DND-41 (cell line): Measurements from ENCODE around the gene UBE3B.

ENCODE experiments used
- ATAC-seq: fragments of 200-7000 bp; cut with Tn5 transposase; 3 replicates; pipeline ENCODE4 v1.9.1; 2021; ENCODE audit warnings: low read depth; ENCODE audit not compliant: insufficient read depth
- DNase-seq: peaks from one replicate; pipeline ENCODE4 v3.0.0-alpha.2; 2020
- H2AFZ ChIP-seq: 2 replicates; pipeline ENCODE4 v1.6.0; 2012; ENCODE audit warnings: low read depth, low read length
- H3K27ac ChIP-seq: 2 replicates; pipeline ENCODE4 v1.5.1; 2012; ENCODE audit warnings: low read length, inconsistent platforms
- H3K27me3 ChIP-seq: fragments of 200-600 bp; sonication (generic); 2 replicates; pipeline ENCODE4 v1.6.0; 2012; ENCODE audit warnings: low read length, mild to moderate bottlenecking, inconsistent platforms; ENCODE audit not compliant: insufficient read depth, poor library complexity
- H3K36me3 ChIP-seq: 2 replicates; pipeline ENCODE4 v1.5.1; 2012; ENCODE audit warnings: low read length, inconsistent platforms; ENCODE audit not compliant: insufficient read depth
- H3K4me1 ChIP-seq: 2 replicates; pipeline ENCODE4 v1.5.1; 2012; ENCODE audit warnings: mild to moderate bottlenecking, low read length; ENCODE audit not compliant: insufficient read depth
- H3K4me2 ChIP-seq: 2 replicates; pipeline ENCODE4 v1.6.0; 2012; ENCODE audit warnings: mild to moderate bottlenecking, moderate library complexity, low read length, inconsistent platforms; ENCODE audit not compliant: insufficient read depth
- H3K4me3 ChIP-seq, 2 experiments: fragments of 200-600 bp in 1 of 2; shearing (Covaris generic) in 1 of 2; 2 replicates each; pipeline ENCODE4 v1.5.1; 2012 to 2016; ENCODE audit warnings: inconsistent platforms in 2 of 2, low read length in 2 of 2, mild to moderate bottlenecking in 2 of 2, low read depth in 1 of 2, moderate library complexity in 1 of 2
- H3K79me2 ChIP-seq: 2 replicates; pipeline ENCODE4 v1.6.0; 2012; ENCODE audit warnings: low read length, inconsistent platforms; ENCODE audit not compliant: insufficient read depth
- H3K9ac ChIP-seq: 2 replicates; pipeline ENCODE4 v1.6.0; 2012; ENCODE audit warnings: low read depth, mild to moderate bottlenecking, inconsistent platforms, low read length, moderate library complexity
- H3K9me3 ChIP-seq: 2 replicates; pipeline ENCODE4 v1.5.1; 2012; ENCODE audit warnings: low read length, moderate library complexity, mild to moderate bottlenecking, inconsistent platforms; ENCODE audit not compliant: insufficient read depth, severe bottlenecking
- H4K20me1 ChIP-seq: 2 replicates; pipeline ENCODE4 v1.6.0; 2012; ENCODE audit warnings: low read length; ENCODE audit not compliant: insufficient read depth
- CTCF ChIP-seq: IDR thresholded peaks from 2 replicates; pipeline ENCODE4 v1.5.1; 2012; ENCODE audit warnings: borderline replicate concordance, low read length, moderate library complexity, mild to moderate bottlenecking; ENCODE audit not compliant: poor library complexity, severe bottlenecking; ENCODE audit errors: extremely low read depth
- EZH2 ChIP-seq: IDR thresholded peaks from 3 replicates; pipeline ENCODE4 v1.6.1; 2012; ENCODE audit warnings: borderline replicate concordance, low read depth, mild to moderate bottlenecking, moderate library complexity, low read length, inconsistent platforms; ENCODE audit not compliant: severe bottlenecking

Gene UBE3B

GRCh38 chr12:109573914-109574244 is 96.4 kb downstream of the UBE3B start:
- Histone ChIP-seq H3K4me2 (peak overlapping the region; percentile 97), H3K9me3 (no peaks in the 10 kb centered on the region), H3K27ac (peak overlapping the region; percentile 70), H3K4me3 (peak overlapping the region; percentile 41 to 99), H3K4me1 (peaks cover 37% of the 10 kb centered on the region), H3K36me3 (peaks cover 58% of the 10 kb centered on the region), H3K27me3 (no peaks in the 10 kb centered on the region), H2AFZ (peak overlapping the region; percentile 71), H4K20me1 (0 out of 2 replicates have a peak, but pooled peaks cover 3% of the 10 kb centered on the region), H3K9ac (peak overlapping the region; percentile 57), H3K79me2 (peaks cover 32% of the 10 kb centered on the region)
- TF ChIP-seq CTCF (no peak), EZH2 (no peak)
- DNase-seq (no peak), ATAC-seq (no peak)

- Histone ChIP-seq H3K79me2 (peaks cover 32% of the 10 kb centered on the region), H4K20me1 (0 out of 2 replicates have a peak, but pooled peaks cover 3% of the 10 kb centered on the region), H3K27ac (no peak overlapping the region), H3K9me3 (no peaks in the 10 kb centered on the region), H3K9ac (no peak overlapping the region), H3K36me3 (peaks cover 59% of the 10 kb centered on the region), H3K27me3 (no peaks in the 10 kb centered on the region), H3K4me3 (no peak overlapping the region), H2AFZ (no peak overlapping the region), H3K4me1 (peaks cover 37% of the 10 kb centered on the region), H3K4me2 (no peak overlapping the region)
- TF ChIP-seq EZH2 = no peak
- no peak for TF ChIP-seq CTCF
- ATAC-seq = no peak
- no peak for DNase-seq
These were observed 98.2 kb downstream of the UBE3B start for GRCh38 chr12:109575683-109576082.

GRCh38 chr12:109577311-109577710 is 99.9 kb downstream of the UBE3B start:
- Histone ChIP-seq H3K36me3 (peaks cover 63% of the 10 kb centered on the region), H3K79me2 (peaks cover 28% of the 10 kb centered on the region), H3K9me3 (no peaks in the 10 kb centered on the region), H4K20me1 (0 out of 2 replicates have a peak, but pooled peaks cover 3% of the 10 kb centered on the region), H3K27ac (no peak overlapping the region), H3K4me2 (no peak overlapping the region), H3K4me1 (peaks cover 26% of the 10 kb centered on the region), H3K27me3 (no peaks in the 10 kb centered on the region), H3K4me3 (no peak overlapping the region), H3K9ac (no peak overlapping the region), H2AFZ (no peak overlapping the region)
- DNase-seq (no peak), ATAC-seq (no peak)
- TF ChIP-seq CTCF (no peak), EZH2 (no peak)
